Left renal cortex interstitium (tissue), 4 donors: ENCODE measurements around the gene SLC2A6. TPM values are rescaled to one million over a fixed set of nuclear protein-coding genes. Genes with fewer than 3 reads are reported as not detected.

Source experiments
- DNase-seq, 4 donors: peaks; one replicate each; pipeline ENCODE4 v3.0.0-alpha.2; 2013; ENCODE audit warnings: low read depth in 4 of 4, low spot score in 2 of 4, missing footprints in 1 of 4
- polyA plus RNA-seq, 4 donors: library from polyadenylated mRNA; unstranded; fragments of 120-200 nt; gene quantifications; one replicate each; pipeline ENCODE4 v1.2.1, GENCODE V29; 2013; ENCODE audit not compliant: insufficient read length in 4 of 4

SLC2A6 gene
- polyA plus RNA-seq, 4 donors = 0.93 to 1.7 (median 1.7) TPM

DNA sequence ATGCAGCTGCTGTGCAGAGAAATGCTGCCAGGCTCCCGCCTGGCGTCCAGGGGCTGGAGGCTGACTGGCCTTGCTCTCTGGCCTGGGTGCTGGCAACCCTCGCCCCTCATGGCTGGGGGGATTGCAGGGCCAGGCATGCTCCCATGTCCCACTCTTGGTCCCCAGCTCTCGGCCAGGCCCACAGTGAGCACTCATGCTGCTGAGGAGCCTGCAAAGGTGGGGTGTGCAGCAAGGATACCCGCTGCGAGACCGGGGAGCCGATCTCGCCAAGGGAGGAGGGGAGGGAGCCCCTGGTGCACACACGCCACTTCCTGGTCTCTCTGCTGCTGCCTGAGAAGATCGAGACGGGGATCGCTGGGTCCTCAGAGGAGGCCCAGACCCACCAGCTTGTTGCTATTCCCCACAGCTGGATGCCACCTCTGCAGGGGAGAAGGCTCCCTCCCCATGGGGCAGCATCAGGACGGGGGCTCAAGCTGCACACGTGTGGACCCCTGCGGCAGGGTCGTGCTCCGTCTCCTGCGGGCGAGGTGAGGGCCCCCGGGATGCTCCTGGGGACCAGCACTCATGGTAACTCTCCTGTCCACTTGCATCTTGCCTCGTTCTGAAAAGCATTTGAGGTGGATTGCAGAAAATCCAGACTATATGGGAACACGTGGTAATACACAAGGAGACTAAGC is 33.5 kb downstream of the SLC2A6 start:
- DNase-seq = no peak

DNA sequence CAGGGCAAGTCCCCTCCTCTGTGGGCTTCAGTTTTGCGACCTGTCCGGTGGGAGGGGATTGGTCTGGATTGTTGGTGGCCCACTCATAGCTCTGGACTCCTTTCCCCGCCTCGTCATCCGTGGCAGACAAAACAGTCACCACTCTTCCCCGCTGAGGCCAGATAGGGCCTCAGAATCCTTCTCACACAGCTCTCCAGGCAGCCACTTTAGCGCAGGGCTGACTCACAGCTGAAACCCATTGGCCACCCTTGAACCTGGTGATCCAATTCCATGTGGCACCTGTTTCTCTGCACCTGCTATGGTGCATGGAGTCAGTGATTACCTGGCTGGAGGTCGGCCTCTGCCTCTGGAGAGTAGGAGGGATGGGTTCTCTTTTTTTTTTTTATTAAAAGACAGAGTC is 34.9 kb downstream of the SLC2A6 start:
- DNase-seq = no peak

DNA sequence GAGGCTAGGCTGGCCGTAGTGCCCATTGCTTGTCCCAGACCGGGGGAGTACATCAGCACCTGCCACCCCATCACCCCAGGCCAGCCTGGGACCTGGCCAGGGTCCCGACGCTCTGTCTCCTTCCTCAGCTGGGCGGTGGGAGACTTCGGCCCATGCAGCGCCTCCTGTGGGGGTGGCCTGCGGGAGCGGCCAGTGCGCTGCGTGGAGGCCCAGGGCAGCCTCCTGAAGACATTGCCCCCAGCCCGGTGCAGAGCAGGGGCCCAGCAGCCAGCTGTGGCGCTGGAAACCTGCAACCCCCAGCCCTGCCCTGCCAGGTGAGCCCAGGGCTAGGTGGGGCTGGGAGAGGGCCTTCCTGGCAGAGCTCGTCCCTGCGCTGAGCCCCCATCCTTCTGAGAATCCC is 35.7 kb downstream of the SLC2A6 start:
- no peak for DNase-seq

DNA sequence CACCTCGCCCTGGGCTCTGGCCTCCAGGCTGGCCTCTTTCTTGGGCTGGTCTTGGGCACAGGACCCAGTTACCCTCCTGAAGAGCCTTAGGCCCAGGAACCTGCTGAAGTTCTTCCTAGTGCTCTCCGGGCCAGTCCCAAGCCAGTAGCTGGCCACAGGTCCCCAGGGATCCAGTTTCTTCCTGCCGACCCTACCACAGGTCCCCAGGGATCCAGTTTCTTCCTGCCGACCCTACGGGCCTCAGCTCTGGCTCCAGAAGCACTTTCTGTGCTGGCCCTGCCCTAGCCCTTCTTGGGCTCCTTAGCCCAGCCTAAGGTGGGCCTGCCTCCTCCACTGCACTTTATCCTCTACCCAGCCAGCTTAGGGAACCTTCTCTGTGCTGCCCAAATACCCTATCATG is 37.3 kb downstream of the SLC2A6 start:
- no peak for DNase-seq

DNA sequence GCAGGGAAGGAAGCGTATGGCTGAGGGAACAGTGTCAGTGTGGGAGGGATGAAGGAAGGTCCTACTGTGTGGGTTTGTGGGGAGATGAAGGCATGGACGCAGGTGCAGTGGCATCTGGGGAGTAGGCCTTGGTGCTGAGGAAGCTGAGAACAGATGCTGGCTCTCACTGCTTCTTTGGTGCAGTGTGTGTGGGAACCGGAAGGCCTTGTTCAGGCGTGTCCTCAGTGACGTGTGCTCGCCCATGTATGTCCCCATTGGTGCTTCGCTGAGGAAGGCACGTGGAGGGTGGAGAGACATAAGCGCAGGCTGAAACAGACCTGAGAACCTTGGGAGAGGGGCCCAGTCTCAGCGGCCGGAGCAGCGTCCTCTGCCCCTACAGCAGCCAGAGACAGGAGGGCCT is 38.0 kb downstream of the SLC2A6 start:
- no peak for DNase-seq

DNA sequence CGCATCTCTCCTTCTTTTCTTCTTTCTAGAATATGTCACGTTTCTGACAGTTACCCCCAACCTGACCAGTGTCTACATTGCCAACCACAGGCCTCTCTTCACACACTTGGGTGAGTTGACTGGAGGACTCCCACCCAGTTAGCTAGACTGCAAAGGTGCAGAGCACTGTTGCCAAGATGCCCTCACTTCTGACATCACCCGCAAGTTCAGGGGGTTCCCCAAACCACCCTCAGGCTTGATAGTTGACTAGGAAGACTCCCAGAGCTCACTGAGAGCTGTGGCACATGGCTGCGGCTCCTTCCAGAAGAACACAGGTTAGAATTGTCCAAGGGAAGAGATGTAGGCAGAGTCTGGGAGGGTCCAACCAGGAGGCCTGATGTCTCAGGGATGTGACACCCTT is 39.6 kb downstream of the SLC2A6 start:
- DNase-seq = no peak

DNA sequence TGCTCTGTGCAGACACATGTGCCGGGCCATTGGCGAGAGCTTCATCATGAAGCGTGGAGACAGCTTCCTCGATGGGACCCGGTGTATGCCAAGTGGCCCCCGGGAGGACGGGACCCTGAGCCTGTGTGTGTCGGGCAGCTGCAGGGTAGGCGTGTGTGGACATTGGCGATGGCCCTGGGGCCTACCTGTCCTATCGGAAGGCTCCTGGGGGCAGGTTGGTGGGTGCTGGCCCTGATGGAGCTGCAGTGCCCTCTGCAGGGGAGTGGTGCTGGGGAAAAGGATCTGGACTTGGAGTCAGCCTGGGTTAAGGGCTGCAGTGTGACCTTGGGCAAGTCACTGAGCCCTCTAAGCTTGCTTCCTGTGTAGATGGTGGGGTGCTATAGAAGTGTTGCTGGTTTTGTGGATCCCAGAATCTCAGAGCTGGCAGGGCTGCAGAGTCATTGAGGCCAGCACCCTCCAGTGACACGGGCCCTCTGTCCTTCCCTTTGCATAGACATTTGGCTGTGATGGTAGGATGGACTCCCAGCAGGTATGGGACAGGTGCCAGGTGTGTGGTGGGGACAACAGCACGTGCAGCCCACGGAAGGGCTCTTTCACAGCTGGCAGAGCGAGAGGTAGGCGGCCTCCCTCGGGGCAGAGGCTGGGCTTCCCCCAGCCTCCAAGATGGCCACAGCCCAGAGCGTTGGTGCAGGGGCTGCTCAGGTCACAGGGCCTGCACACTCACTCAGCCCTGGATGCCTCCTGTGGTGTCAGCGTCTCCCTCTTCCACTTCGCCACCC is 41.0 kb downstream of the SLC2A6 start:
- no peak for DNase-seq

DNA sequence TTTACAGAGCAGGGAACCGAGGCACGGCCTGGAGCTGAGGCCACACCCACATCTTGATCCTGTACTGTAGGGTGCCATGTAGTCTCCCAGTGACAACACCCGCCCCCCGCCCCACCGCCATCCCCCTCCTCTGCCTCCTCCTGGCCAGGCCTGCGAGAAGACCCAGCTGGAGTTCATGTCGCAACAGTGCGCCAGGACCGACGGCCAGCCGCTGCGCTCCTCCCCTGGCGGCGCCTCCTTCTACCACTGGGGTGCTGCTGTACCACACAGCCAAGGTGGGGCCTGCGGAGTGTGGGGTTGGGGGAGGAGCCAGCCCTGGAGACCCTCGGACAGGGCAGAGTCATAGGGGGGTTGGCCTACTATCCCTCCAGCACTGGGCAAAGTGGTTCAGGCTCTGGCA is 42.2 kb downstream of the SLC2A6 start:
- DNase-seq = no peak

DNA sequence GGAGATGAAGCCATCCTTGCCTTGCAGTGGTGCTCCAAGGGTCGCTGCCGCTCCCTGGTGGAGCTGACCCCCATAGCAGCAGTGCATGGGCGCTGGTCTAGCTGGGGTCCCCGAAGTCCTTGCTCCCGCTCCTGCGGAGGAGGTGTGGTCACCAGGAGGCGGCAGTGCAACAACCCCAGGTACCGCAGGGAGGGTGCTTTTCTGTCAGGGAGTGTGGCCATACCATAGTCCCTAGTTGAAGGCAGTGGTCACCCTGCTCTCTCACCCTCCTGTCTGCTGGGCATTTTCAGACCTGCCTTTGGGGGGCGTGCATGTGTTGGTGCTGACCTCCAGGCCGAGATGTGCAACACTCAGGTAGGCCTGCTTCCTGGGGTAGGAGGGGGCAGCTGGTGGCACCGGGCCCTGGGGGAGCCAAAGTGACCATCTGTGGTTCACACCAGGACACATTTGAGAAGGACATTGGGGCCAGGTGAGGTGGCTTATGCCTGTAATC is 45.5 kb downstream of the SLC2A6 start:
- no peak for DNase-seq

DNA sequence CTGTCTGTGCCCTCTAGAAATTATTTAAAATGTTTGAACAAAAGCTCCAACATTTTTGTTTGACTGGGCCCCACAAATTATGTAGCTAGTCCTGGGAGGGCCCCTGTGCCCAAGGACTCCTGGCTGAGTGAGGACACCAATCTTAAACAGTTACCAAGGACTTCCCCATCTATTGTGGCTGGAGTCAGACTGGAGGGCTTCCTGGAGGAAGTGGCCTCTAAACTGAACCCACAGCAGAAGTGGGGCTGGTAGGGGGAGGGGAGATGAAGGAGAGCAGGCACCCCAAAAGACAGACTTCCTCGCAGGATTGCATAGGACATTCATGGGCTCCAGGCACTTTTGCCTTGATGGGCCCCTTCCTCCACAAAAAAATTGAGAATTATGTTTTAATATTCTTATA is 48.7 kb downstream of the SLC2A6 start:
- no peak for DNase-seq

DNA sequence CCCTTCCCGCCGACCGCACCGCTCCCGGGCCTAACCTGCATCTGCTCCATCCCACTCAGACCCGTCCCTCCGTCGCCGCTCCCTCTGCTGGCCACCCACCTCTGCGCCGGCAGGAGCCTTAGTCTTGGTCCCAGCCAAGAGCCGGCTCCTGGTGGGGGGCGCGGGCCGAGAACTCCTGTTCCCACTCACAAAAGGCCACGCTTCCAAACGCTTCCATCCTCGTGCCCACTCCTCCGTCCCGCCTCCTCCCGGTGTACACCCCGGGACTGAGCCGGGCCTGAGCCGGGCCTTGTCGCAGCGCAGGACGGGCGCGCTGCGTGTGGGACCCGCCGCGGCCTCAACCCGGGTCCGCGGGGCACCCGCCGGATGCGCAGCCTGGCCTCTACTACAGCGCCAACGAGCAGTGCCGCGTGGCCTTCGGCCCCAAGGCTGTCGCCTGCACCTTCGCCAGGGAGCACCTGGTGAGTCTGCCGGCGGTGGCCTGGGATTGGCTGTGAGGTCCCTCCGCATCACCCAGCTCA is 49.2 kb downstream of the SLC2A6 start:
- DNase-seq = no peak

DNA sequence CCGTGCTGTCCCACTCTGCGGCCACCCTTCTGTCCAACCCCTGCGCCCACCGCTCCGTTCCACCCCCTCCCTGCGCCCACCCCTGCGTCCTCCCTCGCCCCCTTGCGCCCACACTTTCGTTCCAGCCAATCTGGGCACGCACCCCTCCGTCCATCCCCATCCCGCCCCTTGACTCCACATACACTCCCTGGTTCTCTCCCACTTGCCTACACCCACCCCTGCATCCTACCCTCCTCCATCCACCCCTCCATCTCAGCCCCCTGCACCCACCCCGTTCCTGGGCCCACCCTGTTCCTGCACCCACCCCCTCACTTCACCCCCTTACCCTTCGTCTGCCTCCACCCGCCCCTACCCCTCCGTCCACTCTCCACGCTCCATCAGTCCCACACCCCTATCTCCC is 49.7 kb downstream of the SLC2A6 start:
- DNase-seq = no peak

DNA sequence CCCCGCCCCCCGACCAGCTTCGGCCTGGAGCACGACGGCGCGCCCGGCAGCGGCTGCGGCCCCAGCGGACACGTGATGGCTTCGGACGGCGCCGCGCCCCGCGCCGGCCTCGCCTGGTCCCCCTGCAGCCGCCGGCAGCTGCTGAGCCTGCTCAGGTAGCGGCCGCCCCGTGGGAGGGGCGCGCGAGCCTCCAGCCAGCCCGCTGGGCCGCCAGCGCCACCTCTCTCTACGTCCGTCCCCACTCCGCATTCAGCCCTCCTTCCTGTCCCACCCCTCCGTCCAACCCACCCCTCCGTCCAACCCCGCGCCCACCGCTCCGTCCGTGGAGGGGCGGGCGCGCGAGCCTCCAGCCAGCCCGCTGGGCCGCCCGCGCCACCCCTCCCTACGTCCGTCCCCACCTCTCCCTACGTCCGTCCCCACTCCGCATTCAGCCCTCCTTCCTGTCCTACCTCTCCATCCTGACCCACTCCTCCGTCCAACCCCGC is 50.2 kb downstream of the SLC2A6 start:
- DNase-seq = peak in 1 of 4 donors; percentile 33

DNA sequence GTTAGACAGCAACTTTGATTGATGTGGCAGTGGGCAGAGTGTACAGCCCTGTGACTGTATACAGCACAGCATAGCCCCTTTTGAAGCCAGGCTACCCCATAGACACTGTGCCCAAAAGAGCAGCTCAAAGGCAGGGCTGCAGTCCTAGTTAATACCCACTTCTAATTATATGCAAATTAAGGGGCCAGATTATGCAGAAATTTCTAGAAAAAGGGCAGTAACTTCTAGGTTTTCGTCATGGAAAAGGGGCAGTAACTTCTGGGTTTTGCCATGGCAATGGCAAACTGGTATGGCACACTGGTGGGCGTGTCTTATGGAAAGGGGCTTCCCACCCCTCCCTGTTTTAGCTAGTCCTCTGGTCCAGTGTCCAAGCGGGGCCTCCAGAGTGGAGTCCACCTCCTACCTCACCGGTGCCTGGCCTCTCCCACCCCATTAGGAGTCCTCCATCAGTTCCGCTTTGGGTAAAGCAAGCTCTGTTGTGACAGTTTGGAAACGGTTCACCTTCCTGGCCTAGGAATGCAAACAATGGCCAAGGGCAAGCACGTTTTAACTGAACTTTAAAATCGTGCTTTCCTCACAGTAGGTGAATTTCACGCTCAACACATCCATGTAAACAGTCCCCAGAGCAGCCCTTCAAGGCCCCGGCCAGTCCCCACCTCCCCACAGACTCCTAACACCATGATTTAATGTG is 51.1 kb downstream of the SLC2A6 start:
- DNase-seq = no peak

DNA sequence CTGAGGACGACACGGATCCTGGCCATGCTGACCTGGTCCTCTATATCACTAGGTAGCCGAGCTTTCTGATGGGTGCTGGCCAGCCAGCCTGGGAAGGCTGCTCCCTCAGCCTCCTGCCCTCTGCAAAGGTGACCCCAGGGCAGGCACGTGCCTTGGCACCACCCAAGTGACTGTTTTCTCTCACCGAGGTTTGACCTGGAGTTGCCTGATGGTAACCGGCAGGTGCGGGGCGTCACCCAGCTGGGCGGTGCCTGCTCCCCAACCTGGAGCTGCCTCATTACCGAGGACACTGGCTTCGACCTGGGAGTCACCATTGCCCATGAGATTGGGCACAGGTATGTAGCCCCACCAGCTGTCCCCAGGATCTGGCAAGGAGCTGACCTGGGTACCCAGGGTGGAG is 52.9 kb downstream of the SLC2A6 start:
- no peak for DNase-seq

DNA sequence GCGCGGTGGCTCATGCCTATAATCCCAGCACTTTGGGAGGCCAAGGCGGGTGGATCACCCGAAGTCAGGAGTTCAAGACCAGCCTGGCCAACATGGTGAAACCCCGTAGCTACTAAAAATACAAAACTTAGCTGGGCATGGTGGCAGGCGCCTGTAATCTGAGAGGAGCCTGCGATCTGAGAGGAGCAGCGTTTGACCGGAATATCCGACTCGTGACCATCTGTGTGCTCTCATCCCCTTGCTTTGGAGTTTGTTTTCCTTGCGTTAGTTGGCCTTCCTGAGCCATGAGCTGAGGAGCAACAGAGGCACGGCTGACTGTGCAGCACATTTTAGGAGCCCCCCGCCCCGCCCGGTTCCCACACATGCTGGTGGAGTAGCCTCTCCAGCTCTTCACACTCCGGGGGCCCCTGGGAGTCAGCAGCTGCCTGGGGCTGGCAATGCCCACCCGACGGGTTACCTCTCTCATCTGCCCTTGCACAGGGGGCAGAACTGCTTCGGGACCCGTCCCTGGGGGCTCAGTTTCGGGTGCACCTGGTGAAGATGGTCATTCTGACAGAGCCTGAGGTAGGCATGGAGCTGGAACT is 53.8 kb downstream of the SLC2A6 start:
- no peak for DNase-seq

DNA sequence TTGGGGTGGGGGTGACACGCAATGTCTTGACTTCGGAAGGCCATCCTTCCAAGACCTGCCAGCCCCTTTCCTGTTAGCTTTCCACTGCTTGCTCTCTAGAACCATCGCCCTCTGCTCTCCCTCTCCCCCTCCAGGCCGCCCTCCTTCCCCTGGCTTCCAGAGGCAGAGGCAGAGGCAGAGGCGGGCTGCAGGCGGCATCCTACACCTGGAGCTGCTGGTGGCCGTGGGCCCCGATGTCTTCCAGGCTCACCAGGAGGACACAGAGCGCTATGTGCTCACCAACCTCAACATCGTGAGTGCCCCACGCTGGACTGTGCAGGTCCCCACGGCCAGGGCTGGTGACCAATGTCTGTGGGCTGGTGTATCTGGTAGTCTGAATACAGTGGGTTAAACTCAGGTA is 54.7 kb downstream of the SLC2A6 start:
- no peak for DNase-seq

DNA sequence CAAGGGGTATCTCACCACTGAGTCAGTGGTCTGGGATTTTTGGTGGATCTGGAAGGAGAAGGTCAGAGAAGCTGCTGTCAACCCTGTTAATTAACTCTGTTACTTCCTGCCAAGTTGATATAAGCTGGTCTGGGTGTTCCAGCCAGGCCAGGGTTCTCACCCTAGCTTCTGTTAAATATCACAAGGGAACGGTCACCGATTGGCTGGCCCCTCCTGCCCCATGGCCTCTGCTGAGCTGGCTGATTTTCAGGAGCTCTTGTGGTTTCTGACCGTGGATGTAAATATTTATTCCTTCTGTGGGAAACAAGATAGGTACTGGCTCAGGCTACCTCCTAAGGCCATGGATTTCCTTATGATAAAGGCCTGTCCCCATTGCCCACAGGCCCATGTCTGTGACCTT is 55.7 kb downstream of the SLC2A6 start:
- no peak for DNase-seq

DNA sequence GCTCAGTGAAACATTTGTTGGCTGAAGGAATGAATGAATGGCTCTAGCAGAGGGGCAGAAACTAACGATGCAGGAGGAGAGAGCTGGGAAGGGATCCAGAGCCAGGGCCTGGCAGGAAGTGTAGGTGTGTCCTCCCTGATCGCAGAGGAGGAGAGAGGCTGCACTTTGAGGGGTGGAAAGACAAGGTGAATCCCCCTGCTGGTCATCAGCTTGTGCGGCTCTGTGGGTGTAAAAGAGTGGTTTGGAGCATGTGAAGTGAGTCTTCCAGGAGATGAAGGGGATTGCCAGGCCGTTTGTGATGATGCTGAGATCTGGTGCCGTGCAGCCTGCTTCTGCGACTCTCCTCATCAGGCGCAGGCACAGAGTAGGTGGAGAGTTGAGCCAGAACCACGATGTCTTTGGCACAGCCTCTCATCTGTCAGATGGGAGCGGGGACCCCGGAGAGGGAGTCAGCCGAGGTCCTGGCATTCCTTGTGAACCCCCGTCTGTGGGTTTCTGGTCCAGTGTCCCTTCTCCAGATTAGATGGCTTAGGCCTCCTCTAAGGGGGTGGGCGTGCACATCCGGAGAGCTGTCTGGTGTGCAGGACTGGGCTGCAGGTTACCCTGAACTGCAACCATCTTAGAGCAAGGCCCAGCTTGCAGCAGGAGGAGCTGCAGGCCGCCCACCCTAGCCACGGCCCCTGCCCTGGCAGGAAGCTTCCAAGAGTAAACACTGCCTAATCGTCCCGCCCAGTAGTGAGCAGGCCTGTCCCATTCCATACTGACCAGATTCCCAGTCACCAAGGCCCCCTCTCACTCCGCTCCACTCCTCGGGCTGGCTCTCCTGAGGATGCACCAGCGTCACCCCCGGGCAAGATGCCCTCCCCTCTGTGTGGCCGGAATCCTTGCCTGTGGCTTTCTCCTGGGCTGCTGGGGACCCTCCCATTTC is 57.0 kb downstream of the SLC2A6 start, which contains the start of gene ADAMTS13:
TSS of gene ADAMTS13 (plus strand) at position 753 of the 928 bp plus-strand sequence. CDS start at position 830, 77 bp downstream.
- DNase-seq = no peak
